B cell (primary cell): ENCODE measurements around the gene HHIPL1. TPM values are rescaled to one million over a fixed set of nuclear protein-coding genes. Genes with fewer than 3 reads are reported as not detected.

Experiments used
- ATAC-seq: fragments of 200-7000 bp; cut with Tn5 transposase; one replicate; pipeline ENCODE4 v1.10.0; 2021; ENCODE audit warnings: low read depth, mild to moderate bottlenecking, moderate number of reproducible peaks, moderate library complexity
- CTCF ChIA-PET: fragments of 350-600 bp; sonication (Branson Sonifier 250); formaldehyde crosslinking; loops from one replicate; lab custom pipeline; 2021; ENCODE audit warnings: antibody characterized with exemption, inconsistent platforms; lab: Charles Lee
- POLR2A ChIA-PET: fragments of 350-600 bp; sonication (Branson Sonifier 250); formaldehyde crosslinking; loops from one replicate; lab custom pipeline; 2021; ENCODE audit warnings: antibody characterized with exemption; lab: Charles Lee
- DNase-seq: peaks from one replicate; pipeline ENCODE4 v3.0.0; 2013
- H2AFZ ChIP-seq: 2 replicates; pipeline ENCODE4 v1.6.1; 2012; ENCODE audit warnings: mild to moderate bottlenecking, low read depth, low read length; ENCODE audit not compliant: insufficient read depth, poor library complexity, severe bottlenecking
- H3K27ac ChIP-seq, 2 donors: 1 replicate in 1 of 2; 2 replicates in 1 of 2; pipeline ENCODE4 v1.5.1; 2012 to 2013; ENCODE audit warnings: low read length in 2 of 2, mild to moderate bottlenecking in 2 of 2, moderate library complexity in 1 of 2
- H3K27me3 ChIP-seq, 4 experiments: fragments of 200-600 bp in 1 of 4; sonication (generic) in 1 of 4; replicated peaks in 1 of 4; 1 replicate in 2 of 4; 2 replicates in 2 of 4; pipeline versions ENCODE4 v1.6.1 to v1.7.0; 2013 to 2016; ENCODE audit warnings: low read length in 3 of 4, mild to moderate bottlenecking in 2 of 4, mixed read lengths in 1 of 4, moderate library complexity in 1 of 4; ENCODE audit not compliant: insufficient read depth in 4 of 4, control insufficient read depth in 3 of 4; ENCODE audit errors: control extremely low read depth in 1 of 4
- H3K36me3 ChIP-seq, 2 experiments: replicated peaks in 1 of 2; 1 replicate in 1 of 2; 2 replicates in 1 of 2; pipeline versions ENCODE4 v1.6.1 to v1.7.1; 2013; ENCODE audit warnings: low read length in 1 of 2; ENCODE audit not compliant: insufficient read depth in 2 of 2, control insufficient read depth in 1 of 2; ENCODE audit errors: control extremely low read depth in 1 of 2, extremely low read depth in 1 of 2
- H3K4me1 ChIP-seq, 2 donors: fragments of 200-600 bp in 1 of 2; sonication (generic) in 1 of 2; 1 replicate in 1 of 2; 2 replicates in 1 of 2; pipeline versions ENCODE4 v1.5.1 to v1.6.1; 2013 to 2017; ENCODE audit warnings: low read length in 2 of 2; ENCODE audit not compliant: control insufficient read depth in 2 of 2, insufficient read depth in 2 of 2
- H3K4me2 ChIP-seq: replicated peaks from 2 replicates; pipeline ENCODE3; 2012; ENCODE audit warnings: mild to moderate bottlenecking, low read depth, low read length; ENCODE audit not compliant: poor library complexity, severe bottlenecking
- H3K4me3 ChIP-seq, 5 experiments: fragments of 200-600 bp in 1 of 5; sonication (generic) in 1 of 5; 1 replicate in 3 of 5; 2 replicates in 2 of 5; pipeline versions ENCODE4 v1.5.1 to v1.7.0; 2011 to 2016; ENCODE audit warnings: low read length in 4 of 5, mild to moderate bottlenecking in 4 of 5, low read depth in 2 of 5, control low read depth in 1 of 5, moderate library complexity in 1 of 5; ENCODE audit not compliant: insufficient read depth in 1 of 5; ENCODE audit errors: control extremely low read depth in 1 of 5, extremely low read depth in 1 of 5
- H3K79me2 ChIP-seq: fragments of 200-600 bp; sonication (generic); one replicate; pipeline ENCODE4 v1.6.0; 2016; ENCODE audit warnings: low read length; ENCODE audit not compliant: control insufficient read depth, insufficient read depth
- H3K9ac ChIP-seq: fragments of 200-600 bp; sonication (generic); 2 replicates; pipeline ENCODE4 v1.6.1; 2017; ENCODE audit warnings: mild to moderate bottlenecking, low read length, moderate library complexity
- H3K9me3 ChIP-seq, 3 donors: one replicate each; pipeline versions ENCODE4 v1.6.1 to v1.7.1; 2013; ENCODE audit warnings: low read length in 2 of 3; ENCODE audit not compliant: control insufficient read depth in 2 of 3, insufficient read depth in 1 of 3; ENCODE audit errors: control extremely low read depth in 1 of 3
- H4K20me1 ChIP-seq: 2 replicates; pipeline ENCODE4 v1.6.0; 2012; ENCODE audit warnings: mild to moderate bottlenecking, low read length; ENCODE audit not compliant: insufficient read depth, control insufficient read depth, poor library complexity, severe bottlenecking
- H3K27ac Mint-ChIP-seq: one replicate; pipeline ENCODE4 v1.8.0; 2021; ENCODE audit warnings: mixed read lengths
- H3K27me3 Mint-ChIP-seq: one replicate; pipeline ENCODE4 v1.8.0; 2021; ENCODE audit warnings: mixed read lengths
- H3K4me1 Mint-ChIP-seq: one replicate; pipeline ENCODE4 v1.8.0; 2021; ENCODE audit warnings: mixed read lengths
- H3K4me3 Mint-ChIP-seq: one replicate; pipeline ENCODE4 v1.8.0; 2021; ENCODE audit warnings: mixed read lengths
- H3K9me3 Mint-ChIP-seq: one replicate; pipeline ENCODE4 v1.8.0; 2022; ENCODE audit warnings: mixed read lengths; ENCODE audit not compliant: insufficient read depth
- CTCF ChIP-seq: fragments of 200-600 bp; IDR thresholded peaks from one replicate; pipeline ENCODE4 v1.8.0; 2022; ENCODE audit warnings: antibody characterized with exemption, mild to moderate bottlenecking
- EZH2 ChIP-seq: IDR thresholded peaks from 2 replicates; pipeline ENCODE4 v1.6.1; 2012; ENCODE audit warnings: borderline replicate concordance, low read depth, mild to moderate bottlenecking, moderate library complexity, low read length; ENCODE audit not compliant: insufficient read depth, poor library complexity, severe bottlenecking
- WGBS: methylation state at CpG from one replicate; pipeline ENCODE4 v1.1.5; 2013; ENCODE audit warnings: missing lambda C conversion rate; ENCODE audit not compliant: insufficient coverage; 5-methylcytosine and 5-hydroxymethylcytosine counted together
- intact Hi-C: fragments of 100-400 bp; cut with micrococcal nuclease; formaldehyde crosslinking; loops from one replicate; pipeline ENCODE4 v1.10.0; 2022
- polyA plus RNA-seq: library from polyadenylated mRNA; depleted of rRNA; stranded (reverse); fragments of >200 nt; gene quantifications from 2 replicates; pipeline ENCODE4 v1.2.3, GENCODE V29; 2012
- total RNA-seq, 2 donors: library from RNA; stranded (reverse); fragments of 120-200 nt in 1 of 2; gene quantifications; 1 replicate in 1 of 2; 2 replicates in 1 of 2; pipeline versions ENCODE4 v1.2.3 to v1.2.4, GENCODE V29; 2013 to 2022

HHIPL1 gene
- total and polyA plus RNA-seq, 2 donors (not counting 1 experiment from before 2014, with no cell fraction given), result not detected

- Mint-ChIP-seq H3K27me3 (peaks cover 4% of the 10 kb centered on the region), H3K9me3 (no peaks in the 10 kb centered on the region), H3K27ac (no peak overlapping the region), H3K4me3 (no peak overlapping the region), H3K4me1 (peaks cover 10% of the 10 kb centered on the region)
- TF ChIP-seq EZH2 (no peak), CTCF (no peak)
- Histone ChIP-seq H3K79me2 (no peaks in the 10 kb centered on the region), H2AFZ (no peak overlapping the region), H3K4me1 (peaks cover 6 to 12% of the 10 kb centered on the region in 2 donors), H3K4me2 (no peak overlapping the region), H3K27ac (no peak overlapping the region), H3K36me3 (no peaks in the 10 kb centered on the region), H4K20me1 (no peaks in the 10 kb centered on the region), H3K27me3 (peaks cover 0 to 24% (median 1%) of the 10 kb centered on the region in 4 experiments), H3K4me3 (no peak overlapping the region), H3K9me3 (peaks cover 0 to 36% (median 2%) of the 10 kb centered on the region in 3 donors), H3K9ac (no peak overlapping the region)
- ChIA-PET POLR2A (no interaction called here), CTCF (interaction anchor here (0.6 kb wide), 1 partner anchor 203 kb away, joined by 3 read pairs; no protein-coding TSS in a partner anchor)
- no peak for DNase-seq
- no peak for ATAC-seq
- WGBS, result 88% methylated on average over 2 of the region's 2 CpGs
- intact Hi-C loops, result no loop called here
Measured at GRCh38 chr14:99679111-99679510, 34.2 kb downstream of the HHIPL1 start.

- intact Hi-C loops, result no loop called here
- POLR2A ChIA-PET, result no interaction called here
- no peak overlapping the region for H3K4me3 Mint-ChIP-seq
Measured at GRCh38 chr14:99679543-99679942, 34.6 kb downstream of the HHIPL1 start.

More at GRCh38 chr14:99679543-99679942, 34.6 kb downstream of the HHIPL1 start:
- Histone ChIP-seq H3K4me1 (peaks cover 7 to 13% of the 10 kb centered on the region in 2 donors), H2AFZ (no peak overlapping the region), H3K27ac (no peak overlapping the region), H3K4me2 (no peak overlapping the region), H3K4me3 (no peak overlapping the region), H3K79me2 (no peaks in the 10 kb centered on the region), H4K20me1 (no peaks in the 10 kb centered on the region), H3K9me3 (peaks cover 0 to 36% (median 2%) of the 10 kb centered on the region in 3 donors), H3K27me3 (peaks cover 0 to 22% (median 1%) of the 10 kb centered on the region in 4 experiments), H3K9ac (no peak overlapping the region), H3K36me3 (no peaks in the 10 kb centered on the region)
- Mint-ChIP-seq H3K9me3 (no peaks in the 10 kb centered on the region), H3K27ac (no peak overlapping the region), H3K4me1 (peaks cover 10% of the 10 kb centered on the region), H3K27me3 (peaks cover 4% of the 10 kb centered on the region)
- ATAC-seq, result no peak
- CTCF ChIA-PET, result no interaction called here
- 77% methylated on average over 8 of the region's 8 CpGs for WGBS
- DNase-seq, result no peak
- no peak for TF ChIP-seq CTCF
- no peak for TF ChIP-seq EZH2
